Frontal cortex (tissue), 4 donors: ENCODE data around the gene ZNF830. TPM values are rescaled to one million over a fixed set of nuclear protein-coding genes. Genes with fewer than 3 reads are reported as not detected.
"Not testable (repeated sequence)": the region's sequence is repeated elsewhere in the genome, so short reads cannot be mapped to it uniquely, and the experiment has no call there.

Experiments used
- DNase-seq, 2 donors: peaks; one replicate each; pipeline ENCODE4 v3.0.0; 2012; ENCODE audit warnings: low spot score in 2 of 2
- FAIRE-seq: peaks from 2 replicates; lab custom pipeline; 2012; peaks lifted over from hg19 to GRCh38; lab: Jason Lieb, UNC
- total RNA-seq: library from RNA; depleted of rRNA; stranded (reverse); fragments of >200 nt; gene quantifications from one replicate; pipeline ENCODE4 v1.2.3, GENCODE V29; 2014
- donor health status: control.
- donor health status: control.
- donor health status: control.

Gene ZNF830, protein sequence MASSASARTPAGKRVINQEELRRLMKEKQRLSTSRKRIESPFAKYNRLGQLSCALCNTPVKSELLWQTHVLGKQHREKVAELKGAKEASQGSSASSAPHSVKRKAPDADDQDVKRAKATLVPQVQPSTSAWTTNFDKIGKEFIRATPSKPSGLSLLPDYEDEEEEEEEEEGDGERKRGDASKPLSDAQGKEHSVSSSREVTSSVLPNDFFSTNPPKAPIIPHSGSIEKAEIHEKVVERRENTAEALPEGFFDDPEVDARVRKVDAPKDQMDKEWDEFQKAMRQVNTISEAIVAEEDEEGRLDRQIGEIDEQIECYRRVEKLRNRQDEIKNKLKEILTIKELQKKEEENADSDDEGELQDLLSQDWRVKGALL
- total RNA-seq: 22.8 TPM

GRCh38 chr17:34961093-34961911 is at the start of gene ZNF830, which contains the start of gene CCT6B:
Gene ZNF830 (plus strand): TSS chr17:34961540. CDS start chr17:34961567, 27 bp downstream.
Gene CCT6B (minus strand): TSS chr17:34961460. CDS start chr17:34961393, 67 bp downstream.
- DNase-seq (peak; percentile 75 to 89), FAIRE-seq (no peak)

- no peak for DNase-seq
- FAIRE-seq: no peak
These were observed 48.3 kb upstream of the ZNF830 start for GRCh38 chr17:34913001-34913400.

GRCh38 chr17:34916120-34916519 is 45.2 kb upstream of the ZNF830 start:
- FAIRE-seq (no peak), DNase-seq (no peak)

DNA sequence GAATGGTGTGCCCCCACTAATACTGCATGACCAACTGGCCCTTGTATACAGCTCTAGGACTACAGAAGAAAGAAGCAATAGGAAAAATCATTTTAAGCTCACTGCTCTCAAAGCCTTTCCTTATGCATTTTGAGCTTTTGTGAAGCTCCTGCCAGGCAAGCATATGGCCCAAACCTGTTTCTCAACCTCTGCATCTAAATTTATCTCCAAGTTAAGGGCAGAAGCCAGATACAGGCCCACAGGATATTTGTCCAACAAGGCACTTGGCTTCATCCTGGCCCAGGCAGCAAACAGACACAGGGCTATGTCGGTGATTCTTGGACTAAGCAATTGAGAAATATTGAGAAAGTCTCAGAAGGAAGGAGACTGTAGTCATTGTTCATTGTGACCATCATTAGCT is 44.0 kb upstream of the ZNF830 start:
- no peak for DNase-seq
- FAIRE-seq: no peak

DNA sequence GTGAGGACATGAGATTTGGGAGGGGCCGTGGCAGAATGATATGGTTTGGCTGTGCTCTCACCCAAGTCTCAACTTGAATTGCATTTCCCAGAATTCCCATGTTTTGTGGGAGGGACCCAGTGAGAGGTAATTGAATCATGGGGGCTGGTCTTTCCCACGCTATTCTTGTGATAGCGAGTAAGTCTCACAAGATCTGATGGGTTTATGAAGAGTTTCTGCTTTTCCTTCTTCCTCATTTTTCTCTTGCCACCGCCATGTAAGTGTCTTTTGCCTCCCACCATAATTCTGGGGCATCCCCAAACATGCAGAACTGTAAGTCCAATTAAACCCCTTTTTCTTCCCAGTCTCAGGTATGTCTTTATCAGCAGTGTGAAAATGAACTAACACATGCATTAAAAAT is 40.7 kb upstream of the ZNF830 start:
- FAIRE-seq (no peak), DNase-seq (no peak)

DNA sequence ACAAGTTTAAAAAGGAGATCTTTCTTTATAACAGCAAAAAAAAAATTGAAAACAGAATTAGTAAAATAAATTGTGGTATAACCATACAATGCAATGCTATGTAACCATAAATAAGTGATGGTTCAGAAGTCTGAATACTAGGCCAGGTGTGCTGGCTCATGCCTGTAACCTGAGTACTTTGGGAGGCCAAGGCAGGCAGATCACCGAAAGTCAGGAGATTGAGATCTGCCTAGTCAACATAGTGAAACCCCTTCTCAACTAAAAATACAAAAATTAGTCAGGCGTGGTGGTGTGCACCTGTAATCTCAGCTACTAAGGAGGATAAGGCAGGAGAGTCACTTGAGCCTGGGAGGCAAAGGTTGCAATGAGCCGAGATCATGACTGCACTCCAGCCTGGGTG is 34.7 kb upstream of the ZNF830 start:
- FAIRE-seq: no peak
- no peak for DNase-seq

DNA sequence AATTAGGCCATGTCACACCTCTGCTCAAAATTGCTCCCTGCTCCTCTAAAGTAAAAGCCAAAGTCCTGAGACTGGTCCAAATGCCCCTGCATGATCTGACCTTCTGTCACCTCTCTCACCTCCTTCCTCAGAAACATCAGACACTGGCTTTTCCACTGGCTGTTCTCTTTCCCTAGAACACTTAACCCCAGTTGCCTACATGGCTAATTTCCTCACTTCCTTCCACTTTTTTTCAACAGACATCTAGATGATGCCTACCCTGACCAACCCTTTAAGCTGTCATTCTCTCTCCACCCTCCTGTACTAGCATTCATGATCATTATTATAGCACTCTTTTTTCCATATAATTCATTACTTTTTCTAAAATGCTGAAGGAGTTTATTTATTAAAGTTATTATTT is 31.1 kb upstream of the ZNF830 start:
- FAIRE-seq (no peak), DNase-seq (no peak)

DNA sequence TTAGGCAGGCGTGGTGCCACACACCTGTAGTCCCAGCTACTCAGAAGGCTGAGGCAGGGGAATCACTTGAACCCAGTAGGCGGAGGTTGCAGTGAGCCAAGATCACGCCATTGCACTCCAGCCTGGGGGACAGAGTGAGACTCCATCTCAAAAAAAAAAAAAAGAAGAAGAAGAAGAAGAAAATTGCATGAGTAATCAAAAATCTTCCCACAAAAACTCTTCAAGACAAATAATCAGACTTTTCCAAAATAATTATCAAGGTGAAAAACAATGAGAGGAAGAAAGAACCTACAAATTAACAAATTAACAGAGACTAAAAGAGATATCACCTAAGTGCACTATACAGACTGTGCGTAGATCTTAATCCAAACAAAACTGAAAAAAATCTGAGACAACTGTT is 10.6 kb upstream of the ZNF830 start:
- DNase-seq, FAIRE-seq: not testable (repeated sequence)

DNA sequence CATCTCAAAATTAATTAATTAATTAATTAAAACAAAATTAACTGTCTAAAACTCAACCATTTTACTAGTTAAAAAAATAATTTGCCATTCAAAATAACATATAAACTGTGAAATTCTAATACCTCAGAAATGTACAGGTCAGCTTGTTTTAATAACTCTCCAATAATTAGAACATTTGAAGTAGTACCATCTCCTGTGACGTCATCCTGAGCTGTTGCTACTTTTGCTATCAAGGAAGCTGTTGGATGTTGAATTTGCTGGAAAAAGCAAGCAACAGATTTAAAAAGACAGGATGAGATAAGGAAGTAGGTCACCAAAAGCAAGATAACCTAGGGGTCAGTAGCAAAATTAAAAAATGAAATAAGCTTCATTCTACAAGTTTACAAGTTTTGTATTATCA is 2.9 kb upstream of the ZNF830 start:
- FAIRE-seq (no peak), DNase-seq (no peak)

- FAIRE-seq: no peak
- DNase-seq: no peak
These were observed 12.8 kb downstream of the ZNF830 start for GRCh38 chr17:34974179-34974578.

- no peak for FAIRE-seq
- DNase-seq: no peak
These were observed 13.8 kb downstream of the ZNF830 start for GRCh38 chr17:34974794-34975785.

DNA sequence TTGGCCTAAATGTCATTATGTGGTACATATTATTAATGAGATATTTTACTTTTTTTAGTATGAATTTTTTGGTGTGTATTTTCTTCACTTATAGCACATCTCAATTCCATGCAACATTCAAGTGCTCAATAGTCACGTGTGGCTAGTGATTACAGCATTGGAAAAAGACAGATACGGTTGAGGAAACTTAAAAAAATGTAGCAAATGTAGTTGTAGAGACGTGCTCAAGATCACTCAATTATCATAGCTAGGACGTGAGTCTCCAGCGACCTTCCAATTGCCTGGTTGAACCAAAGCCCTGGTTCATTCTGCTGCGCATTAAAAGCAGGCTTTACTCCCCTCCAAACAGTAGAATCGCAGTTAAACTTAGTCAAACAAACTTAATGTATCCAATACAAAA is 17.8 kb downstream of the ZNF830 start:
- DNase-seq: no peak
- no peak for FAIRE-seq

GRCh38 chr17:34979650-34980352 is 18.5 kb downstream of the ZNF830 start:
- no peak for FAIRE-seq
- DNase-seq: peak in 1 of 2 donors; percentile 29

DNA sequence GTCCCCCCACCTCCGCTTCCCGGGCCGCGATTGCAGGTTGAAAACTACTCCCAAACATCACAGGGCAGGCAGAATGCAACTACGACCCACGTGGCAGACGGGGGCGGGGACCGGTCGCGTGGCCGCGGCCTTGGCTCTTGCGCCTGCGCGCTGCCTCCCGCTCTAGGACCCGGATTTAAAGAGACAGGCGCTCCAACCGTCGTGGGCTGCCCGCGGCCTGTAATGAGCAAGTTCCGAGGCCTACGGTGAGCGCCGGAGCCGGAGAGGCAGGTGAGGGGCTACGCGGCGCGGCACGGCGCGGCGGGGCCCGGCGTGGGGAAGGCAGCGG is 19.0 kb downstream of the ZNF830 start, which contains the start of gene LIG3:
Gene LIG3 (plus strand): TSS at position 160 of the 328 bp plus-strand sequence. CDS start 2,494 bp downstream, outside the sequence.
- FAIRE-seq (no peak), DNase-seq (peak; percentile 93)

GRCh38 chr17:34980681-34981537 is 19.6 kb downstream of the ZNF830 start:
- DNase-seq (peak; percentile 95 to 98), FAIRE-seq (no peak)

GRCh38 chr17:34981538-34982241 is 20.4 kb downstream of the ZNF830 start:
- FAIRE-seq (no peak), DNase-seq (no peak)

GRCh38 chr17:34987232-34987631 is 25.9 kb downstream of the ZNF830 start:
- FAIRE-seq: no peak
- DNase-seq: no peak

DNA sequence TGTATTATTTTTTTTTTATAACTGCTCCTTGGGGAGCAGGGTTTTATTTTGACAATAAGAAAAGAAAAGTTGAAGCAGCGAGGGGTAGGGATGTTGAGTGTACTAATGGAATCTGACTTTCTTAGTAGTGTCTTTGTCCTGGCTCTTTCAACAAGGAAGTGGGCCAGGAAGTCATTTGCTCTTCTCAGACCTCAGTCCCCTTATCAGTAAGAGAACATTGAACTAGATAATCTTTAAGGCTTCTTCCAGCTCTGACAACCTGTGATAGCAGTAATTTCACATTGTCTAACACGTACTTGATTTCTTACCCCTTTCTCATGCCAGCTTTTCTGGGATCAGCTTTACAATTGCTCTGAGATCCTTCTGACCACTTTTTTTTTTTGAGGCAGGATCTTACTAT is 27.3 kb downstream of the ZNF830 start:
- DNase-seq: no peak

More for the DNA sequence above, 27.3 kb downstream of the ZNF830 start:
- no peak for FAIRE-seq
